GM19455 (cell line): ENCODE data around the gene KRT6B.
"Not testable (repeated sequence)": the region's sequence is repeated elsewhere in the genome, so short reads cannot be mapped to it uniquely, and the experiment has no call there.

Experiments
- ATAC-seq: cut with Tn5 transposase; IDR thresholded peaks from one replicate; pipeline ENCODE4 v1.9.1; 2021; ENCODE audit not compliant: unreplicated experiment

Gene KRT6B

GRCh38 chr12:52415870-52416750, 35.8 kb downstream of the KRT6B start:
- ATAC-seq = no peak

- no peak for ATAC-seq
These were observed 37.0 kb downstream of the KRT6B start for GRCh38 chr12:52414936-52415335.

- ATAC-seq = no peak
These were observed 38.1 kb downstream of the KRT6B start for GRCh38 chr12:52413782-52414345.

GRCh38 chr12:52413202-52413601, 38.7 kb downstream of the KRT6B start:
- ATAC-seq = no peak

- ATAC-seq = no peak
These were observed 40.1 kb downstream of the KRT6B start for GRCh38 chr12:52411815-52412214.

GRCh38 chr12:52410589-52411248, 41.2 kb downstream of the KRT6B start:
- ATAC-seq = not testable (repeated sequence)

GRCh38 chr12:52407918-52408317, 44.0 kb downstream of the KRT6B start:
- ATAC-seq = no peak

- no peak for ATAC-seq
These were observed 46.0 kb downstream of the KRT6B start, which contains the start of gene KRT82 for GRCh38 chr12:52405922-52406385. Gene KRT82 (minus strand): TSS chr12:52406335. CDS start chr12:52406277, 58 bp downstream.

GRCh38 chr12:52404951-52405350, 47.0 kb downstream of the KRT6B start:
- ATAC-seq = no peak

GRCh38 chr12:52403561-52403960, 48.4 kb downstream of the KRT6B start:
- ATAC-seq = no peak

GRCh38 chr12:52402873-52403540, 48.9 kb downstream of the KRT6B start:
- ATAC-seq = no peak

- no peak for ATAC-seq
These were observed 49.6 kb downstream of the KRT6B start for GRCh38 chr12:52402377-52402776.

- ATAC-seq = no peak
These were observed 50.0 kb downstream of the KRT6B start for GRCh38 chr12:52401926-52402325.

GRCh38 chr12:52401526-52401925, 50.4 kb downstream of the KRT6B start:
- ATAC-seq = no peak

GRCh38 chr12:52400906-52401305, 51.0 kb downstream of the KRT6B start:
- ATAC-seq = no peak

- no peak for ATAC-seq
These were observed 52.2 kb downstream of the KRT6B start for GRCh38 chr12:52399756-52400155.

- no peak for ATAC-seq
These were observed 53.8 kb downstream of the KRT6B start for GRCh38 chr12:52398176-52398575.

GRCh38 chr12:52396656-52397055, 55.3 kb downstream of the KRT6B start:
- no peak for ATAC-seq
